Measurements from ENCODE around the gene MAZ. TPM values are rescaled to one million over a fixed set of nuclear protein-coding genes. Genes with fewer than 3 reads are reported as not detected.
"Not testable (repeated sequence)": the region's sequence is repeated elsewhere in the genome, so short reads cannot be mapped to it uniquely, and the experiment has no call there.

Gene MAZ
- total RNA-seq, 2 donors from 2014 or later, result 180 to 188 TPM

DNA sequence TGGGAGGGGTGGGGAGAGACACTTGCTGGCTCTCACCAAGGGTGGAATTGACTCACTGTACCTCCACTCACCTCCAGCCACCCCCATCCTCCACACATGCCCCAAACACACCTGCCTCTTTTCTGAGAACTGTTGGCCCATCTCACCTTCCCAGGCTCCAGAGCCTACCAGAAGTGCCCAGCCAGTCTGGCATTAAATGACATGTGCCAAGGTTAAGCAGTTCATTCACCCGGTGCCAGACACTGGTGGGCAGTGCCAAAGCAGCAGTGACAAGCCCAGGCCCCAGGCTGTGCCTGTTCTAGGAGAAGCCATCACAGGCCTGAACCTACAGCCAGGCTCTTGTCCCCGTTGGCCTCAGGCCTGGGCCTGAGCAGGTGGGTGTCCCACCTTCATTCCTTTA is 25.2 kb downstream of the MAZ start:
- no peaks in the 10 kb centered on the region for H3K4me1 ChIP-seq (replicated peaks)
- peaks cover 6 to 13% of the 10 kb centered on the region in 2 donors for H3K36me3 ChIP-seq
- H3K4me3 ChIP-seq, result no peak overlapping the region
- no peak overlapping the region for H3K27ac ChIP-seq
- intact Hi-C loops (cut with DNase I), result no loop called here
- no peaks in the 10 kb centered on the region for H3K27me3 ChIP-seq (replicated peaks; ENCODE audit: insufficient read depth)
- no peak for DNase-seq (ENCODE audit: low spot score)
- H3K9me3 ChIP-seq, result no peaks in the 10 kb centered on the region
- TF ChIP-seq, protein P1, sequence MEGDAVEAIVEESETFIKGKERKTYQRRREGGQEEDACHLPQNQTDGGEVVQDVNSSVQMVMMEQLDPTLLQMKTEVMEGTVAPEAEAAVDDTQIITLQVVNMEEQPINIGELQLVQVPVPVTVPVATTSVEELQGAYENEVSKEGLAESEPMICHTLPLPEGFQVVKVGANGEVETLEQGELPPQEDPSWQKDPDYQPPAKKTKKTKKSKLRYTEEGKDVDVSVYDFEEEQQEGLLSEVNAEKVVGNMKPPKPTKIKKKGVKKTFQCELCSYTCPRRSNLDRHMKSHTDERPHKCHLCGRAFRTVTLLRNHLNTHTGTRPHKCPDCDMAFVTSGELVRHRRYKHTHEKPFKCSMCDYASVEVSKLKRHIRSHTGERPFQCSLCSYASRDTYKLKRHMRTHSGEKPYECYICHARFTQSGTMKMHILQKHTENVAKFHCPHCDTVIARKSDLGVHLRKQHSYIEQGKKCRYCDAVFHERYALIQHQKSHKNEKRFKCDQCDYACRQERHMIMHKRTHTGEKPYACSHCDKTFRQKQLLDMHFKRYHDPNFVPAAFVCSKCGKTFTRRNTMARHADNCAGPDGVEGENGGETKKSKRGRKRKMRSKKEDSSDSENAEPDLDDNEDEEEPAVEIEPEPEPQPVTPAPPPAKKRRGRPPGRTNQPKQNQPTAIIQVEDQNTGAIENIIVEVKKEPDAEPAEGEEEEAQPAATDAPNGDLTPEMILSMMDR (IDR thresholded peaks at IDR 0.05), result no peak
- TF ChIP-seq POLR2AphosphoS5 (IDR thresholded peaks at IDR 0.05), result no peak
- no peak for TF ChIP-seq POLR2A (IDR thresholded peaks at IDR 0.05)
- 53% methylated on average over 2 of the region's 2 CpGs for WGBS

DNA sequence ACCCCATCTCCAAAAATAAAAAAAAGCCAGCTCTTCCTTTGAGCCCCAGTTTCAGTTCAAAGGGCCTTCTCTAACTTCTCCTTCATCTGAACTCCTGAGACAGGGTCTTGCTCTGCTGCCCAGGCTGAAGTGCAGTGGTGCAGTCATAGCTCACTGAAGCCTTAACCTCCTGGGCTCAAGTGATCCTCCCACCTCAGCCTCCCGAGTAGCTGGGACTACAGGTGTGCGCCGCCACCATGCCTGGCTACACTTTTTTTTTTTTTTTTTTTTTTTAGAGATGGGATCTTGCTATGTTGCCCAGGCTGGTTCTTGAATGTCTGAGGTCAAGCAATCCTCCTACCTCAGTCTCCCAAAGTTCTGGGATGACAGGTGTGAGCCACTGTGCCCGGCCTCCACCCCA is 26.9 kb downstream of the MAZ start:
- H3K36me3 ChIP-seq, result peaks cover 8 to 18% of the 10 kb centered on the region in 2 donors
- 92% methylated on average over 4 of the region's 4 CpGs for WGBS
- intact Hi-C loops (cut with DNase I), result not testable (repeated sequence)

DNA sequence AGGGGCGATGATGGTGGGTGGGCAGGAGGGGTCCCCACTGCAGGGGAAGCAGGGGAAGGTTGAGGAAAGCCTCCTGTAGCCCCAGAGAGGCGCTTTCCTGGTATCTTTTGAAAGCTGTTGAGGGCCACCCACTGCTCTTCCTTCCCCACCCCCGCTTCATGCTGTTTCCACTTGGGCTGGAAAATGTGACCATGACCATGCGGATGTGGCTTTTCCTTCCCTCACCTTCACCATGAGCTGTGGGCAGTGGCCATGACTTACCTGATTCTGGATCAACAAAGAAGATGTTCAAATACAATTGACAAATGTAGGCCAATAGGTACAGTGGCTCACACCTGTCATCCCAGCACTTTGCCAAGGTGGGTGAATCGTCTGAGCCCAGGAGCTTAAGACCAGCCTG is 27.8 kb downstream of the MAZ start:
- Histone ChIP-seq H3K27me3 (replicated peaks; ENCODE audit: insufficient read depth) (no peaks in the 10 kb centered on the region), H3K4me3 (no peak overlapping the region), H3K36me3 (peaks cover 8 to 18% of the 10 kb centered on the region in 2 donors), H3K9me3 (no peaks in the 10 kb centered on the region), H3K4me1 (replicated peaks) (no peaks in the 10 kb centered on the region), H3K27ac (no peak overlapping the region)
- 93% methylated on average over 5 of the region's 5 CpGs for WGBS
- TF ChIP-seq, protein P1 (IDR thresholded peaks at IDR 0.05), result no peak
- TF ChIP-seq POLR2AphosphoS5 (IDR thresholded peaks at IDR 0.05) (no peak), POLR2A (IDR thresholded peaks at IDR 0.05) (no peak)
- intact Hi-C loops (cut with DNase I), result no loop called here
- no peak for DNase-seq (ENCODE audit: low spot score)

More for the DNA sequence above, 26.9 kb downstream of the MAZ start:
- not testable (repeated sequence) for H3K27ac ChIP-seq; H3K4me3 ChIP-seq; H3K27me3 ChIP-seq (replicated peaks; ENCODE audit: insufficient read depth); H3K9me3 ChIP-seq; H3K4me1 ChIP-seq (replicated peaks); DNase-seq (ENCODE audit: low spot score)

DNA sequence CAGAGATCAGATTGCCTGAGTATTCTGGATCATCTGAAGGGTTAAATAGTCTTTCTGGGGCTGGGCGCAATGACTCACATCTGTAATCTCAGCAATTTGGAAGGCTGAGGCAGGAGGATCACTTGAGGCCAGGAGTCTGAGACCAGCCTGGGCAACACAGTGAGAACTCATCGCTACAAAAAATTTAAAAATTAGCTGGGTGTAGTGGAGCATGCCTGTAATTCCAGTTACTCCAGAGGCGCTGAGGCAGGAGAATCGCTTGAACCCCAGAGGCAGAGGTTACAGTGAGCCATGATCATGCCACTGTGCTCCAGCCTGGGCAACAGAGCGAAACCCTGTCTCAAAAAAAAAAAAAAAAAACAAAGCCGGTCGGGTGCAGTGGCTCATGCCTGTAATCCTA is 29.6 kb downstream of the MAZ start:
- 89% methylated on average over 7 of the region's 7 CpGs for WGBS
- DNase-seq (ENCODE audit: low spot score), result no peak
- TF ChIP-seq POLR2AphosphoS5 (IDR thresholded peaks at IDR 0.05), result no peak
- no peak for TF ChIP-seq POLR2A (IDR thresholded peaks at IDR 0.05)
- TF ChIP-seq, protein P1 (IDR thresholded peaks at IDR 0.05), result no peak
- intact Hi-C loops (cut with DNase I), result no loop called here
- H3K9me3 ChIP-seq, result no peaks in the 10 kb centered on the region
- no peaks in the 10 kb centered on the region for H3K27me3 ChIP-seq (replicated peaks; ENCODE audit: insufficient read depth)
- H3K4me3 ChIP-seq, result no peak overlapping the region
- peaks cover 8 to 18% of the 10 kb centered on the region in 2 donors for H3K36me3 ChIP-seq
- no peaks in the 10 kb centered on the region for H3K4me1 ChIP-seq (replicated peaks)
- H3K27ac ChIP-seq, result no peak overlapping the region

DNA sequence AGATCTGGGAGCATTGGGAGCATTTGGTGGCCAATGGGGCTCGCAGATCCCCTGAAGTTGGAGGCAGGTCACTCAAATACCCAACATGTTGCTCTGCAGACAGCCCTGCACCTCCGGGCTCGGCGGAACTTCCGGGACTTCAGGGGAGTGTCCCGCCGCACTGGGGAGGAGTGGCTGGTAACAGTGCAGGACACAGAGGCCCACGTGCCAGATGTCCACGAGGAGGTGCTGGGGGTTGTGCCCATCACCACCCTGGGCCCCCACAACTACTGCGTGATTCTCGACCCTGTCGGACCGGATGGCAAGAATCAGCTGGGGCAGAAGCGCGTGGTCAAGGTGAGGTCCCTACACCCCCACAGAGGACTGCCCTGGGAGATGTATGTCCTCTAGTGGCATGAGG is 30.3 kb downstream of the MAZ start:
- 77% methylated on average over 14 of the region's 15 CpGs for WGBS
- peaks cover 8 to 18% of the 10 kb centered on the region in 2 donors for H3K36me3 ChIP-seq
- H3K27ac ChIP-seq, result no peak overlapping the region
- no peaks in the 10 kb centered on the region for H3K9me3 ChIP-seq
- no peaks in the 10 kb centered on the region for H3K4me1 ChIP-seq (replicated peaks)
- H3K4me3 ChIP-seq, result no peak overlapping the region
- no peak for DNase-seq (ENCODE audit: low spot score)
- intact Hi-C loops (cut with DNase I), result no loop called here
- H3K27me3 ChIP-seq (replicated peaks; ENCODE audit: insufficient read depth), result no peaks in the 10 kb centered on the region
- TF ChIP-seq POLR2A (IDR thresholded peaks at IDR 0.05) (no peak), POLR2AphosphoS5 (IDR thresholded peaks at IDR 0.05) (no peak)
- TF ChIP-seq, protein P1 (IDR thresholded peaks at IDR 0.05), result no peak

All from prostate gland (tissue), 2 donors.